Measurements from ENCODE around the gene UIMC1. TPM values are rescaled to one million over a fixed set of nuclear protein-coding genes. Genes with fewer than 3 reads are reported as not detected.
A peak's percentile ranks its signal among the peaks of the same experiment; 100 is the strongest.

Gene UIMC1
- total RNA-seq, 1 experiment from 2014 or later = 36.0 TPM

DNA sequence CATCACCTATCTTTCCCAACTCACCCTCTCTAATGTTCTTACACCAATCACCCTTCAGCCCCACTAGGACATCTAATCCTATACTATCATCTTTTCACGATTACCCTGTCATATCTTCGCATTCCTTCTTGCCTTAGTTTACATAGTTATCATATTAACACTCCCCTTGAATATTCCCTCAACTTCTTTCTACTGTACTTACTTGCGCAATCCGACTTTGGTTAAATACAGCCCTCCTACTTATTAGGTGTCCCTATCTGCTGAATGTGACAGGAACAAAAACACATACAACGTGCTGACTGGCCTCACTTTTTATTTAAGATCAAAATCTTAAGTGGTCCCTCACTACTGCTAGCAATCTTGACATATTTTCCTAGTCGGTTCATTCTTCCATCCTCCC is 88.0 kb downstream of the UIMC1 start:
- no peak for DNase-seq
- no peak overlapping the region for H3K4me3 ChIP-seq (ENCODE audit: insufficient read depth, low read depth, low read length)
- no peaks in the 10 kb centered on the region for H3K27me3 ChIP-seq (ENCODE audit: control insufficient read depth, insufficient read depth, low read length)
- no peaks in the 10 kb centered on the region for H3K36me3 ChIP-seq (replicated peaks; ENCODE audit: control insufficient read depth, insufficient read depth, low read length)

DNA sequence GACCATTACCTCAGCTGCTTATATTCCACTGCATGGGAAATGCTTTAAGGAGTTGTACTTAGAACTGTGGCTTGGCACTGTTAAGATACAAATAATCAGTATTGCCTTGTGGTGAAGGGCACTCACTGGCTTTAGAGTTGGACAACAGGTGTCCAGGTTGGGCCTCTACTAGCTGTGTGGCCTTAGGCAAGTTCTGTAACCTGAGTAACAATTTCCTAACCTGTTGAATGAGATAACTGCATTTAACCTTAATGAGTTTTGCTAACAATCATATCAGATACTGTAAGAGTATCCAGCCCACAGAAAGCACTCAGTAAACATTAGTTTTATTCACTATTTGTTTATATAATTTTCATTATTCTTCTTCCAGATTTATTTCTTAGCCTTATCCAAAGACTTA is 90.2 kb downstream of the UIMC1 start:
- Histone ChIP-seq H3K4me3 (ENCODE audit: insufficient read depth, low read depth, low read length) (no peak overlapping the region), H3K27me3 (ENCODE audit: control insufficient read depth, insufficient read depth, low read length) (no peaks in the 10 kb centered on the region), H3K36me3 (replicated peaks; ENCODE audit: control insufficient read depth, insufficient read depth, low read length) (no peaks in the 10 kb centered on the region)
- DNase-seq = no peak

DNA sequence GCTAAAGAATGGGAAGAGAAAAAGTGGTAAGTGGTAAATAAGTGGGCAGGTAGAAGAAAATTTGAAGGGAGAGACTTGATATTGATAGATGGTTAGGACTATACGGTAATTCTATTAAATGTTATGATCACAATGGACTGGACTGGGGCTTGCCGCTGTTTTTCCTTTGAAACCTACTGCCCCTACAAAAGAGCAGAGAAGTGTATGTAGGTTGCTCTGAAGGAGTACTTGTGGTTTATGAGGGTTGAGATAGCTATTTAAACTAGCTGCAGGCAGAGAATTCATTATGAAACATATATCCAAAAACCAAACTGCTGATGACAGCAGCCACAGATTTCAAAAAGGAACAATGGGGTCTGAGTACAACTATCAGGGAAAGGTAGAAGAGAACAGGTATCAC is 90.7 kb downstream of the UIMC1 start:
- DNase-seq = no peak
- Histone ChIP-seq H3K4me3 (ENCODE audit: insufficient read depth, low read depth, low read length) (no peak overlapping the region), H3K36me3 (replicated peaks; ENCODE audit: control insufficient read depth, insufficient read depth, low read length) (no peaks in the 10 kb centered on the region), H3K27me3 (ENCODE audit: control insufficient read depth, insufficient read depth, low read length) (no peaks in the 10 kb centered on the region)

DNA sequence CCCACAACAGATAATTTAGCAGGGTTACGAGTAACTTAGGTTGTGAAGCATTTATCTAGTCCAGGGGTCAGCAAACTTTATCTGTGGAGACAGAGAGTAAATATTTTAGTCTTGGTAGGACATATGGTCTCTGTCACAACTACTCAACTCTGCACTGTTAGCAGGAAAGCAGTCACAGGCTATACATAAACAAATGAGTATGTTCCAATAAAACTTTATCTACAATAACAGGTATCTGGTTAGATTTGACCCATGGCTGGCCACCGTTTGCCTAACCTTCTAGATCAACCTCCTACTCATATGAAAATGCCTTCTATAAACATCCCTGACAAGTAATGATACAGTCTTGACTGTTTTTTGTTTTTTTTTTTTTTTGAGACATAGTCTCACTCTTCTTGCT is 94.5 kb downstream of the UIMC1 start:
- DNase-seq = no peak
- Histone ChIP-seq H3K36me3 (replicated peaks; ENCODE audit: control insufficient read depth, insufficient read depth, low read length) (peaks cover 3% of the 10 kb centered on the region), H3K4me3 (ENCODE audit: insufficient read depth, low read depth, low read length) (no peak overlapping the region), H3K27me3 (ENCODE audit: control insufficient read depth, insufficient read depth, low read length) (no peaks in the 10 kb centered on the region)

DNA sequence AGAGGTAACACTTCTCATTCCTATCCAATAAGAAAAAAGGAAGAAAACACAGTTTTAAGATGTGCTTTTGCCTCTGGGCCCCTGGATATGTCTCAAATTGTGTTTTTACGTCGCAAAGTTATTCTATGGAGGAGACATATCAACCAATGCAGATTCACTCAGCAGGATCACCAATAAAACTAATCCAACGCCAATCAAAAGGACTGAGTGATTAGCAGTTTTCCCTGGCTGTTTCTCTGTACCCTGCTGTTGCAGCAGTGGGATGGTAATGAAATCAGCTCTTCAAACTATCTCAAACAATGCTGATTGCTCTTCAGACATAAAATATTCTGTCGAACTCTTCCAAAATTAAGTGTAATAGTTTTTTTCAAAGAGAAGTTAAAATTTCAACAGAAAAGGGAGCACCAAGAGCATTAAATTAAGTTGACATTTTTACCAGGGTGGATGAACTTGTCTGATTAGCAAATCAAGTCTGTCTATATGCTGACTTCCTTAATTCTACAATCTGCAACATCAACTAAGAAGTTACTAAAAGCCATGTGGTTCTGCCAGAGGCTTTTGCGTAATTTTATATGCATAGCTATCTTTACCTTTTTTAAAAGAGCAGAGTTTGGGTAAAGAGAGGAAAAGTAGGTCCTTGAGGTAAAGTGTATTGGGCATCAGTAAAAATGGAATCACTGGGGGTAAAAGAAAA is 97.8 kb downstream of the UIMC1 start:
- Histone ChIP-seq H3K36me3 (replicated peaks; ENCODE audit: control insufficient read depth, insufficient read depth, low read length) (peaks cover 25% of the 10 kb centered on the region), H3K27me3 (ENCODE audit: control insufficient read depth, insufficient read depth, low read length) (no peaks in the 10 kb centered on the region), H3K4me3 (ENCODE audit: insufficient read depth, low read depth, low read length) (no peak overlapping the region)
- DNase-seq = no peak

DNA sequence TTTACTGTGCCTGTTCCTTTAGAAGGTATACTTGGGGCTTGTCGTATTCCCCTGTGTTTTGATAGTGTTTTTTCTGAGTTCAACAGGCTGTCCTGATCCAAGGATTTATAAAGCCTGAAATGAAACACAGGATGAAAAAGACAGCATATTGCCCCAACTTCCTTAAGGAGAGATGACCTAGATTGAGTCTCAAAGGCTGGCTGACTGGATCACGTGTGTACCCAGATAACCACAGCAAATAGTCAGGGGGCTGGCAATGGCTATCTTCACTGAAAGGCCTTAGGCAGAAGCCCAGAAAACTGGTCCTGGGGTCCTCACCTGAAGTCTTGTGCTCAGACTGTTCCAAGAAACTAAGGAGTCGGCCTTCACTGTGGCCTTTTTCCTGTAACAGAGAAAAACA is 99.8 kb downstream of the UIMC1 start:
- no peaks in the 10 kb centered on the region for H3K27me3 ChIP-seq (ENCODE audit: control insufficient read depth, insufficient read depth, low read length)
- H3K4me3 ChIP-seq (ENCODE audit: insufficient read depth, low read depth, low read length) = no peak overlapping the region
- H3K36me3 ChIP-seq (replicated peaks; ENCODE audit: control insufficient read depth, insufficient read depth, low read length) = peaks cover 30% of the 10 kb centered on the region
- DNase-seq = no peak

DNA sequence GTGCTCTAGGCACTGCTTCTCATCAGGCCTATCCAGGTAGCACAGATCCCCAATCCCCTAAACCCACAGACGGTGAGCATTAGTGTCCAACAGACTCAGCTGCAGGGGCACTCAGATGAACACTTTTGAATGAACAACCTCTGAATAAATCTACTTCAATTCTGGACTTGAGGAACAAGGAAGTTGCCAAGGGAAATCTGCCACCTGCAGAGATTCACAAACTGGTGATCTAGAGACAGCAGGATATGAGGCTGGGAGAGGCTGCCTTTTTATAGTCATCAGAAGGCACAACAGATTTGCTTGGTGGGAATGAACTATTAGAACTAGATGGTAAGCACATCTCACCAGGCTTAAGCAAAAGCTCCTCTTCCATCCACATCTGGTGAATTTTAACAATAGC is 100.5 kb downstream of the UIMC1 start:
- Histone ChIP-seq H3K36me3 (replicated peaks; ENCODE audit: control insufficient read depth, insufficient read depth, low read length) (peaks cover 30% of the 10 kb centered on the region), H3K4me3 (ENCODE audit: insufficient read depth, low read depth, low read length) (no peak overlapping the region)
- no peak for DNase-seq

DNA sequence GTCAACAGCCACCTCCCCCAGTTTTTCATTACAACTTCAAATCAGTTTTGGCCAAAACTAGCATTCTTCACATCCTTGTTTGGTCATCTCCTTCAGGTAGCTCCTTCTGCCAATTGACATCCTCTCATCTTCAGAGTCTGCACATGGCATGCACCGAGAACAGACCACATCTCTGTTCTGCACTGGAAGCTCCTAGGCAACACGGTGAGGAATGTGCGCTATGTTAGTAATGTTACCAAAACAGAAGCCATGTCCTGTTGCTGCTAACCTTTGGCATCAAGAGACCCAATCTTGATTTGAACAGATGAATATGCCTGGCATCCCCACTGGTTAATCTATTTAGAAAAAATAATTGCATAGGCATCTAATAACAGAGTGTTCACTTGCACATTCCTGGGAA is 102.3 kb downstream of the UIMC1 start:
- DNase-seq = no peak
- Histone ChIP-seq H3K27me3 (ENCODE audit: control insufficient read depth, insufficient read depth, low read length) (no peaks in the 10 kb centered on the region), H3K36me3 (replicated peaks; ENCODE audit: control insufficient read depth, insufficient read depth, low read length) (peaks cover 30% of the 10 kb centered on the region), H3K4me3 (ENCODE audit: insufficient read depth, low read depth, low read length) (no peak overlapping the region)

More for the DNA sequence above, 100.5 kb downstream of the UIMC1 start:
- H3K27me3 ChIP-seq (ENCODE audit: control insufficient read depth, insufficient read depth, low read length) = no peaks in the 10 kb centered on the region

DNA sequence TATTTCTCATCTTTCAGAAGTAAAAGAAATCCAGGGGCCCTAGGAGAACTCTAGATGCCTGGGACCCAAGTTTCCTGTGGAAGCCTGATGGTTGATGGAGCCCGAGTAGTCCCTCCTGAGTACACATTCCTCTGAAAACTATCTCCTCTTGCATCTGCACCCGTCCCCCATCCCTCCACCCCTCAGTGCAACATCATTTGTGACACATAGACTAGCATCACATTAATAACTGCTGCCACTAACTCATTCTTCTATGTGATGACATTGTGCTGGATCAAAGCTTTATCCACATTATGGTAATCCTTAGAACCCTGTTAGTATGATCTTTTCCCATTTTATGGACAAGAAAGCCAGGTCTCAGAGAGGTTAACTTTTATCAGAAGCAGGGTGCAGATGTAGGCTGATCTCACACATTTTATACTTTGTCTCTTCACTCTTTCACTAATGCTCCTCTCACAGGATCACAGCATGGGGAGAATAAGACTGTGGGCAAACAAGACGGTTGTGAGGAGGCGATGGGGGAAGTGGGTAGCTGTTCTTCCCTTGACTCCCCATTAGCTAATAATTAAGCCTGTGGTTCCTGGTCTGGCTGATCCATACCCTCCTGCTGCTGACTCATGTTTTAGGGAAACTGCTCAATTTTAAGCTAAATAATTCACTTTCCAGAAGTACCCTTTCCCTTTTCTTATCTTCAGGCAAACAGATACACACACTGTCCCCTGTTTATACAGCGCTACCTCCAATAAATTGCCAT is 103.5 kb downstream of the UIMC1 start:
- Histone ChIP-seq H3K4me3 (ENCODE audit: insufficient read depth, low read depth, low read length) (no peak overlapping the region), H3K36me3 (replicated peaks; ENCODE audit: control insufficient read depth, insufficient read depth, low read length) (peaks cover 28% of the 10 kb centered on the region), H3K27me3 (ENCODE audit: control insufficient read depth, insufficient read depth, low read length) (no peaks in the 10 kb centered on the region)
- DNase-seq = no peak

DNA sequence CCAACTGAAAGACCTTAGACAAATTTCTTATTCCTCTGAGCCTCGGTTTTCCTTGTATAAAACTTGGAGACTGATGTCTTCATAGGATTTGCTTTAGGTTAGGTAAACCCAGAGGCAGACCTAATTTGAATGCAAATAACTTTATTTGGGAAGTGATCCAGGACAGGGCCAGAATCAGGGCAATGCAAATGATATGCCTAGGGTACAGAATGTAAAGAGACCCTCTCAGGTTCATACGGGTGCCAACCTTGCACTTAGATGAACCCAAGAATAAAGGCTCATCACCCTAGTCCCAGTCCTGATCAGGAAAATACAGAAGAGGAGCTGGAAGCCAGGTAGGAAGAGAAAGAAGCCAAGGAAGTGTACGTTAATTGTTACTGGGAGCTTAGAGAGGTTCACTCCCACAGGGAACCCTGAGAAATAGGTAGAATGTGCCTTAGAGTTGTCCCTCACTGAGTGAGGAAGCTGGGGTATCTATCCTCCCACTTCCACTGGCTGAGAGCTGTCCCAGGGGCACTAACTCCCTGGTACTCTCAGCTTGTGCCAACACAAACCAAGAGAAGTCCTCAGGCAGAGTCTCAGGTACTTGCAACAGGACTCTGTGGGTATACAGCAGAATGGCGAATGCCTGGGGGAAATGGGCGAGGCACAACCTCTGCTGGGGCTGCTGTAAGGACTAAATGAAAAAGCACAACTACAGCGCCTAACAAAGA is 104.3 kb downstream of the UIMC1 start:
- DNase-seq = no peak
- Histone ChIP-seq H3K36me3 (replicated peaks; ENCODE audit: control insufficient read depth, insufficient read depth, low read length) (peaks cover 27% of the 10 kb centered on the region), H3K4me3 (ENCODE audit: insufficient read depth, low read depth, low read length) (no peak overlapping the region), H3K27me3 (ENCODE audit: control insufficient read depth, insufficient read depth, low read length) (no peaks in the 10 kb centered on the region)

DNA sequence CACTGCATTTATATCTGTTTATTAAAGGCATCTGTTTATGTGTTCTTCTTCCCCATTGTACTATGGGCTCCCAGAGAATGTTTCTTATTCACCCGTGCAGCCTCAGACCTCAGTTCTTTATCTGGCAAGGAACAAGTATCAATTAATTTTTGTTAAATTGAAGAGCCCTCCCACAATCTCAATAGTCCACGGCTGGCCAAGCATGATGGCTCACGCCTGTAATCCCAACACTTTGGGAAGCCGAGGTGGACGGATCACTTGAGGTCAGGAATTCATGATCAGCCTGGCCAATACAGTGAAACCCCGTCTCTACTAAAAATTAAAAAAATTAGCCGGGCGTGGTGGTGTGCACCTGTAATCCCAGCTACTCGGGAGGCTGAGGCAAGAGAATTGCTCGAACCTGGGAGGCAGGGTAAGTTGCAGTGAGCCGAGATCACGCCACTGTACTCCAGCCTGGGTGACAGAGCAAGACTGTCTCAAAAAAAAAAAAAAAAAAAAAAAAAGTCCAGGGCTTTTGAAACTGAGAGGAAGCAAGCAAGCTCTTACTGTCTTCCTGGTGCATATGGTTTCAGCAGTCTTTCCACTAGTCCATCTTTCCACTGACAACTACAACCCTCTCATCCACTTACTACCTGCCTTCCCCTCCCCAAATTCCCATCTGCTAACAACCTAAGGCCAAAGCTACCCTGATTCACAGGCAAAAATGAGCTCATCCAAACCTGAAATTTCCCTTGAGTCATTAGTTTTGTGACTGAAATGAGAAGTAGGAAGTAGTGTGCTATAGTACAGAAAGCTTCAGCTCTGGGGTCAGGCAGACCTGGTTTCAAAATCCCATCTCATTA is 105.1 kb downstream of the UIMC1 start:
- DNase-seq = no peak
- H3K36me3 ChIP-seq (replicated peaks; ENCODE audit: control insufficient read depth, insufficient read depth, low read length) = peaks cover 22% of the 10 kb centered on the region
- H3K4me3 ChIP-seq (ENCODE audit: insufficient read depth, low read depth, low read length) = no peak overlapping the region
- H3K27me3 ChIP-seq (ENCODE audit: control insufficient read depth, insufficient read depth, low read length) = no peaks in the 10 kb centered on the region

DNA sequence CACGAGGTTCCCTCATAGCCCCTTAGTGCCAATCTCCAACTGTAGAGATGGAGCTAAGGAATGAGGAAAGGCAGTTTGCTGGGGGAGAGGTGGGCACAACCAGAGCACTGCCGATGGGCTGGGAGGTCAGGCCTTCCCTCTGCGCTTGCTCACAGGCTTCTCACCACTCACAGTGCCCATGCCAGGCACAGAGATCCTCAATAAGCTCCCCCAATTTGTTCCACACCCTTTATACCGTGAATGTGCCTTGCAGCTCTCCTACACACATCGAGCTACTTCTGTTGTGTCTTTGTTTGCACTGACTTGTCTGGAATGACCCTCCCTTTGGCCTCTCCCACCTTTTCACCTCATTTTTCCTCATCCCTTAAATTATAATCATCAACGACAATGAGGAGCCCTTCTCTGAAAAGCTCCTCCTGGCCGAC is 105.8 kb downstream of the UIMC1 start:
- Histone ChIP-seq H3K4me3 (ENCODE audit: insufficient read depth, low read depth, low read length) (no peak overlapping the region), H3K36me3 (replicated peaks; ENCODE audit: control insufficient read depth, insufficient read depth, low read length) (peaks cover 16% of the 10 kb centered on the region), H3K27me3 (ENCODE audit: control insufficient read depth, insufficient read depth, low read length) (no peaks in the 10 kb centered on the region)
- DNase-seq = no peak

DNA sequence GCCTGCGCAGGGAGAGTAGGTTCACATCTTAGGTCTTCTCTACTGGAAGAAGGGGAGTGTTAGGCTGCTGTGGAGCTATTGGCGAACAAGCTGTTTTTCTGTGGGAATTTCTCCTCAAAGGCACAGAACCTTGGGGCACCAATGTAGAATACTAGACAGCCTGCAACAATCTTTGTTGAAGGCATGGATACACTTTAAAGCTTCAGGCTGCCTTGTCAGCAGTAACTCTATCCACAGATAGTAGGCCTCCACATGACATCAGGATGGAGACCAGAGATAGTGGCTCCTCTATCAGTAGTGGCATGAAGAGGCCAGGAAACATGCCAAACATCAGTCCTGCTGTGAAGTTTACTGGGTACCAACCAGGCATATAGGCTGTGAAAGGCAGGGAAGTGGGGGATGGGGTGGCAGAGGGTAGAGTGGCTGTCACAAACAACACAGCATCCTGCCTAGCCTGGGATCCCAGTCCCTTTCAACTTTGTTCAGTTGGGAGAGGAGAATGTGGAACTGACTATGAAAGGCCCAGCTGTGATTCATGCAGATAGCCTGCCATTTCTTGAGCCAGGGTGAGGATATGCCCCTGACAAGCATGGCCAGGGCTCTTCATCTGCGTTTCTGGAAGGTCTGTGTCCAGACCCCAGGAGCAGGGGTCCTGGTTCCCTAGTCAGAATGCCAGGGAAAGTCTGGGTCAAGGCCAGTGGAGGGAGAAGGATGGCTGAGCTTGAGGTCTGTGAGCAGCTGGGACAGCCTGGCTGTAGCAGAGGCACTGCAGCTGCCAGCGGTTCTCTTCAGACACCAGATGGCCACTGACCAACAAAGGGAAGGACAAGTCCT is 106.4 kb downstream of the UIMC1 start:
- Histone ChIP-seq H3K27me3 (ENCODE audit: control insufficient read depth, insufficient read depth, low read length) (no peaks in the 10 kb centered on the region), H3K36me3 (replicated peaks; ENCODE audit: control insufficient read depth, insufficient read depth, low read length) (peaks cover 13% of the 10 kb centered on the region), H3K4me3 (ENCODE audit: insufficient read depth, low read depth, low read length) (no peak overlapping the region)
- DNase-seq = peak; percentile 13

Data from H7 (cell line).